Kidney (tissue), 14 donors: ENCODE data around the gene DSCAML1. TPM values are rescaled to one million over a fixed set of nuclear protein-coding genes. Genes with fewer than 3 reads are reported as not detected.

ENCODE experiments used
- DNase-seq, 5 donors: peaks; one replicate each; pipeline ENCODE4 v3.0.0-alpha.2; 2013 to 2020
- FAIRE-seq: peaks from 2 replicates; lab custom pipeline; 2012; peaks lifted over from hg19 to GRCh38; lab: Jason Lieb, UNC
- H3K27ac ChIP-seq, 2 donors: one replicate each; pipeline ENCODE4 v1.7.0; 2013; ENCODE audit warnings: low read depth in 2 of 2, low read length in 2 of 2, inconsistent platforms in 1 of 2
- H3K27me3 ChIP-seq: one replicate; pipeline ENCODE4 v1.7.1; 2013; ENCODE audit warnings: low read length, inconsistent platforms; ENCODE audit not compliant: control insufficient read depth, insufficient read depth
- H3K36me3 ChIP-seq, 3 donors: one replicate each; pipeline versions ENCODE4 v1.7.0 to v1.7.1; 2013; ENCODE audit warnings: low read length in 3 of 3, control low read depth in 1 of 3, inconsistent platforms in 1 of 3; ENCODE audit not compliant: insufficient read depth in 3 of 3, control insufficient read depth in 2 of 3
- H3K4me1 ChIP-seq, 3 donors: one replicate each; pipeline versions ENCODE4 v1.7.0 to v1.7.1; 2013; ENCODE audit warnings: low read length in 3 of 3, inconsistent platforms in 1 of 3, low read depth in 1 of 3; ENCODE audit not compliant: control insufficient read depth in 2 of 3, insufficient read depth in 2 of 3
- H3K4me3 ChIP-seq, 3 donors: one replicate each; pipeline versions ENCODE4 v1.7.0 to v1.8.1; 2013; ENCODE audit warnings: low read length in 3 of 3, control low read depth in 1 of 3, inconsistent platforms in 1 of 3
- H3K9ac ChIP-seq, 3 donors: one replicate each; pipeline versions ENCODE4 v1.7.0 to v1.7.1; 2013; ENCODE audit warnings: low read length in 3 of 3, control low read depth in 1 of 3, inconsistent platforms in 1 of 3
- H3K9me3 ChIP-seq, 3 donors: one replicate each; pipeline versions ENCODE4 v1.7.0 to v1.7.1; 2013; ENCODE audit warnings: low read length in 3 of 3, control low read depth in 1 of 3, inconsistent platforms in 1 of 3; ENCODE audit not compliant: control insufficient read depth in 2 of 3, insufficient read depth in 1 of 3
- intact Hi-C: fragments of 100-400 bp; cut with DNase I; formaldehyde crosslinking; loops from one replicate; pipeline ENCODE4 v1.11.1; 2022
- polyA plus RNA-seq: library from polyadenylated mRNA; stranded (reverse); fragments of 350-450 nt; fragmentation: Illumina TruSeq; extraction: RNeasy Lipid Tissue Mini Kit (QIAGEN cat#74804); gene quantifications from one replicate; pipeline ENCODE4 v1.2.3, GENCODE V29; 2014; ENCODE audit warnings: low read depth, low replicate concordance; ENCODE audit not compliant: insufficient read depth
- total RNA-seq: library from RNA; stranded (reverse); fragmentation: NEBNext Ultra II Directional; extraction: Animal tissue kit (Norgen Biotek cat#: 25700); gene quantifications from one replicate; pipeline ENCODE4 v1.2.1, GENCODE V29; 2021
- TF ChIP-seq, protein P1 (sequence below): IDR thresholded peaks from 3 replicates; pipeline ENCODE4 v1.5.1; 2012; ENCODE audit warnings: mild to moderate bottlenecking, moderate library complexity, borderline replicate concordance; ENCODE audit not compliant: insufficient read depth; ENCODE audit errors: extremely low read depth
- donor health status: control.
- donor health status: control.
- donor health status: control.
- donor health status: control.
- donor health status: control.
- donor health status: DM: yes; HTN: yes; CAD: no.
- donor health status: Normal renal cell carcinoma (clear cell type).

Gene DSCAML1
- total and polyA plus RNA-seq, 2 donors from 2014 or later: 0.95 to 17.3 TPM

- no peaks in the 10 kb centered on the region for H3K36me3 ChIP-seq
- no peak overlapping the region for H3K27ac ChIP-seq
- H3K27me3 ChIP-seq: peaks cover 22% of the 10 kb centered on the region
- H3K9me3 ChIP-seq: no peaks in the 10 kb centered on the region
- H3K4me3 ChIP-seq: no peak overlapping the region
- intact Hi-C loops: no loop called here
- H3K4me1 ChIP-seq: peaks cover 0 to 11% (median 0%) of the 10 kb centered on the region in 3 donors
- no peak overlapping the region for H3K9ac ChIP-seq
- TF ChIP-seq, protein P1, sequence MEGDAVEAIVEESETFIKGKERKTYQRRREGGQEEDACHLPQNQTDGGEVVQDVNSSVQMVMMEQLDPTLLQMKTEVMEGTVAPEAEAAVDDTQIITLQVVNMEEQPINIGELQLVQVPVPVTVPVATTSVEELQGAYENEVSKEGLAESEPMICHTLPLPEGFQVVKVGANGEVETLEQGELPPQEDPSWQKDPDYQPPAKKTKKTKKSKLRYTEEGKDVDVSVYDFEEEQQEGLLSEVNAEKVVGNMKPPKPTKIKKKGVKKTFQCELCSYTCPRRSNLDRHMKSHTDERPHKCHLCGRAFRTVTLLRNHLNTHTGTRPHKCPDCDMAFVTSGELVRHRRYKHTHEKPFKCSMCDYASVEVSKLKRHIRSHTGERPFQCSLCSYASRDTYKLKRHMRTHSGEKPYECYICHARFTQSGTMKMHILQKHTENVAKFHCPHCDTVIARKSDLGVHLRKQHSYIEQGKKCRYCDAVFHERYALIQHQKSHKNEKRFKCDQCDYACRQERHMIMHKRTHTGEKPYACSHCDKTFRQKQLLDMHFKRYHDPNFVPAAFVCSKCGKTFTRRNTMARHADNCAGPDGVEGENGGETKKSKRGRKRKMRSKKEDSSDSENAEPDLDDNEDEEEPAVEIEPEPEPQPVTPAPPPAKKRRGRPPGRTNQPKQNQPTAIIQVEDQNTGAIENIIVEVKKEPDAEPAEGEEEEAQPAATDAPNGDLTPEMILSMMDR: no peak
- DNase-seq (peak in 1 of 5 donors; percentile 25), FAIRE-seq (no peak)
Measured at GRCh38 chr11:117793583-117793982, 3.4 kb downstream of the DSCAML1 start.

DNA sequence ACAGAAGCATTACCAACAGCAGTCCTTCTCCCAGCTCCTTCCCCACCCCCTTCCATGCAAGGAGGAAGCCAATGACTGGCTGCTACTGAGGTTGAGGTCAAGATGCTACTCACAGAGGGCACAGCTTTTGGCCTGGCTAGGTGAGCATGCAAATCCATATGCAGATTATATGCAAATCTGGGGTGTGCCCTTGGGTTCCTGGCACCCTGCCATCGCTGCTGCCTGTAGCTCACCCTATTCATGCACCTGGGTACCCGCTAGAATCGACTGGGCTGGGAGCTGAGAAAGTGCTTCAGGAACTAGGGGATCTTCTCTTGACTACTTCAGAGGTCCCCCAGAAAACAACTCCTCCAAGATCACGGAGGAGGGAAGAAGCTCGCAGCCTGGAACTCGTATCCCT, 4.0 kb downstream of the DSCAML1 start:
- peaks cover 21% of the 10 kb centered on the region for H3K27me3 ChIP-seq
- no peak for FAIRE-seq
- no peak for DNase-seq
- peaks cover 0 to 11% (median 0%) of the 10 kb centered on the region in 3 donors for H3K4me1 ChIP-seq
- no peaks in the 10 kb centered on the region for H3K36me3 ChIP-seq
- no peak overlapping the region for H3K9ac ChIP-seq
- TF ChIP-seq, protein P1: no peak
- intact Hi-C loops: no loop called here
- no peaks in the 10 kb centered on the region for H3K9me3 ChIP-seq
- no peak overlapping the region for H3K4me3 ChIP-seq
- H3K27ac ChIP-seq: no peak overlapping the region

DNA sequence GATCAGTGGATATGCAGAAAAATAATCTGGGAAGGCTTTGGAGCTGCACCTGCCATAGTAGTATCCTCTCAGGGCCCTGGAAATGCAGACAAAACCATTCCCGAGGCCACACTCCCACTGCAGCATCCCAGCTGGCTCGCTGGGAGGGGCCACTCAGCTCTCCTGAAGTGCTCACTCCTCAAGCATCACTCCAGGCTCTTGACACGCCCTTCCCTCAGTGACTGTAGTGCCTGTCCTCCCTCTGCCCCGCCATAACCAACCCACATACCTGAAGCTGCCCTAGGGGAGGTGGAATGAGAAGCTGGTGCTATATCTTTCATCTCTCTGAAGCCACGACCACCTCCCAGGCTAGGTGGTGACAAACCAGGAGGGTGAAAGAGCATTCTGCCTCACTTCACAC, 4.8 kb downstream of the DSCAML1 start:
- H3K9me3 ChIP-seq: no peaks in the 10 kb centered on the region
- H3K4me1 ChIP-seq: peaks cover 0 to 11% (median 0%) of the 10 kb centered on the region in 3 donors
- TF ChIP-seq, protein P1: no peak
- H3K36me3 ChIP-seq: no peaks in the 10 kb centered on the region
- FAIRE-seq (no peak), DNase-seq (no peak)
- no peak overlapping the region for H3K27ac ChIP-seq
- intact Hi-C loops: no loop called here
- H3K4me3 ChIP-seq: no peak overlapping the region
- H3K27me3 ChIP-seq: peaks cover 17% of the 10 kb centered on the region
- no peak overlapping the region for H3K9ac ChIP-seq

GRCh38 chr11:117790279-117790678, 6.7 kb downstream of the DSCAML1 start:
- H3K9ac ChIP-seq: no peak overlapping the region
- no peaks in the 10 kb centered on the region for H3K9me3 ChIP-seq
- intact Hi-C loops: no loop called here
- peaks cover 10% of the 10 kb centered on the region for H3K27me3 ChIP-seq
- no peak overlapping the region for H3K4me3 ChIP-seq
- H3K27ac ChIP-seq: no peak overlapping the region
- DNase-seq (peak in 1 of 5 donors; percentile 46), FAIRE-seq (no peak)
- TF ChIP-seq, protein P1: no peak
- H3K4me1 ChIP-seq: no peaks in the 10 kb centered on the region
- H3K36me3 ChIP-seq: no peaks in the 10 kb centered on the region
